GM13976 (cell line): Measurements from ENCODE around the gene RHOF.
"Not testable (repeated sequence)": the region's sequence is repeated elsewhere in the genome, so short reads cannot be mapped to it uniquely, and the experiment has no call there.

Source experiments
- DNase-seq: peaks from one replicate; pipeline ENCODE4 v3.0.0; 2012; ENCODE audit warnings: low spot score
- in situ Hi-C: fragments of 300-500 bp; cut with MboI; formaldehyde crosslinking; loops from one replicate; pipeline ENCODE4 v1.12.0; 2022; ENCODE audit warnings: low sequenced_read_pairs, mixed read lengths, inconsistent platforms; ENCODE audit not compliant: unreplicated experiment
- TF ChIP-seq, protein P1 (sequence below): IDR thresholded peaks from 2 replicates; pipeline ENCODE4 v1.5.1; 2012; ENCODE audit warnings: borderline replicate concordance, mild to moderate bottlenecking; ENCODE audit not compliant: insufficient read depth; ENCODE audit errors: extremely low read depth, missing control alignments, control extremely low read depth

RHOF gene

DNA sequence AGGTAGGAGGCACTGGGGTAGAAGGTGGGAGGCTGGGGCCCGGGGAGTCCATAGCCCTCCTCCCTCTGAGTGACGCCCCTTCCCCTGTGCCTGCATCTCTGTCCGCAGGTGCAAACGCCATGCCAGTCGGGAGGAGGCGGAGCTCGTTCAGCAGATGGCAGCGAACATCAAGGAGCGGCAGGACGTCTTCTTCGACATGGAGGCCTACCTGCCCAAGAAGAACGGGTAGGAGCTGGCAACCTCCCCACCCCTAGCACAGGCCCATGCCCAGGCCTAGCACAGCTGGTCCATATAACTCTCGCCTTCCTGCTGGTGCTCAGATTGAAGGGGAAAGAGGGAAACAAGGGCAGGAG, 45.3 kb downstream of the RHOF start:
- TF ChIP-seq, protein P1, sequence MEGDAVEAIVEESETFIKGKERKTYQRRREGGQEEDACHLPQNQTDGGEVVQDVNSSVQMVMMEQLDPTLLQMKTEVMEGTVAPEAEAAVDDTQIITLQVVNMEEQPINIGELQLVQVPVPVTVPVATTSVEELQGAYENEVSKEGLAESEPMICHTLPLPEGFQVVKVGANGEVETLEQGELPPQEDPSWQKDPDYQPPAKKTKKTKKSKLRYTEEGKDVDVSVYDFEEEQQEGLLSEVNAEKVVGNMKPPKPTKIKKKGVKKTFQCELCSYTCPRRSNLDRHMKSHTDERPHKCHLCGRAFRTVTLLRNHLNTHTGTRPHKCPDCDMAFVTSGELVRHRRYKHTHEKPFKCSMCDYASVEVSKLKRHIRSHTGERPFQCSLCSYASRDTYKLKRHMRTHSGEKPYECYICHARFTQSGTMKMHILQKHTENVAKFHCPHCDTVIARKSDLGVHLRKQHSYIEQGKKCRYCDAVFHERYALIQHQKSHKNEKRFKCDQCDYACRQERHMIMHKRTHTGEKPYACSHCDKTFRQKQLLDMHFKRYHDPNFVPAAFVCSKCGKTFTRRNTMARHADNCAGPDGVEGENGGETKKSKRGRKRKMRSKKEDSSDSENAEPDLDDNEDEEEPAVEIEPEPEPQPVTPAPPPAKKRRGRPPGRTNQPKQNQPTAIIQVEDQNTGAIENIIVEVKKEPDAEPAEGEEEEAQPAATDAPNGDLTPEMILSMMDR: no peak
- in situ Hi-C loops: no loop called here
- no peak for DNase-seq

DNA sequence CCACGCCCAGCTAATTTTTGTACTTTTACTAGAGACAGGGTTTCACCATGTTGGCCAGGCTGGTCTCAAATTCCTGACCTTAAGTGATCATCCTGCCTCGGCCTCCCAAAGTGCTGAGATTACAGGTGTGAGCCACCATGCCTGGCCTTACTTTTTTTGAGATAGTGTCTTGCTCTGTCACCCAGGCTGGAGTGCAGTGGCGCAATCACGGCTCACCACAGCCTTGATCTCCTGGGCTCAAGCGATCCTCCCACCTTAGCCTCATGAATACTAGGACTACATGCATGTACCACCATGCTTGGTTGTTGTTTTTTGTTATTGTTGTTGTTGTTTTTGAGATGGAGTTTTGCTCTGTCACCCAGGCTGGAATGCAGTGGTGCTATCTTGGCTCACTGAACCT, 47.9 kb downstream of the RHOF start:
- in situ Hi-C loops, DNase-seq: not testable (repeated sequence)

DNA sequence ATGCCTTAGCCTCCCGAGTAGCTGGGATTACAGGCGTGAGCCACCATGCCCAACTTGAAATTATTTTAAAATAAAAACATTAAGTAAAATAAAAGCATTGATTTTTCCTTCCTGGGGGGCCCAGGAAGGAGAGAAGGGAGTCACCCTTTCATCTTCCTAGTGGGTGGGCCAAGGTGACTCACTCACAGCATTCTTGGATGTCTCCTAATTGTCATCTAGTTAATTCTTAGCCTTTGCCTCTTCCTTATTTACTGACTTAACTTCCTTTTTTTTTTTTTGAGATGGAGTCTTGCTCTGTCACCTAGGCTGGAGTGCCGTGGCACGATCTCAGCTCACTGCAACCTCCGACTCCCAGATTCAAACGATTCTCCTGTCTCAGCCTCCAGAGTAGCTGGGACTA, 51.7 kb downstream of the RHOF start:
- in situ Hi-C loops: no loop called here

DNA sequence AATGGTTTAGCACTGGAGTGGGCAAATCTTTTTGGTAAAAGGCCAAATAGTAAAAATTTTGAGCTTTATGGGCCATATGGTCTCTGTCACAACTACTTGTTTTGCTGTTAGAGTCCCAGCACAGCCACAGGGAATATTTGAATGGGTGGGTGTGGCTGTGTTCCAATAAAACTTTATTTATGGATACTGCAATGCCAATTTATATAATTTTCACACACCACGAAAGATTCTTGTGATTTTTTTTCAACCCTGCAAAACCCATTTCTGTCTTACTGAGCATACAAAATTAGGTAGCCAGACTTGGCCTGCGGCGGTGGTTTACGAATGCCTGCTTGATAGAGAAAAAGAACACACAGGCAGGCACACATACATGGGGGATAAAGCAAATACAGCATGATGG, 52.6 kb downstream of the RHOF start:
- in situ Hi-C loops: no loop called here
- TF ChIP-seq, protein P1: no peak
- no peak for DNase-seq

More for the DNA sequence above, 51.7 kb downstream of the RHOF start:
- TF ChIP-seq, protein P1: no peak
- DNase-seq: no peak

DNA sequence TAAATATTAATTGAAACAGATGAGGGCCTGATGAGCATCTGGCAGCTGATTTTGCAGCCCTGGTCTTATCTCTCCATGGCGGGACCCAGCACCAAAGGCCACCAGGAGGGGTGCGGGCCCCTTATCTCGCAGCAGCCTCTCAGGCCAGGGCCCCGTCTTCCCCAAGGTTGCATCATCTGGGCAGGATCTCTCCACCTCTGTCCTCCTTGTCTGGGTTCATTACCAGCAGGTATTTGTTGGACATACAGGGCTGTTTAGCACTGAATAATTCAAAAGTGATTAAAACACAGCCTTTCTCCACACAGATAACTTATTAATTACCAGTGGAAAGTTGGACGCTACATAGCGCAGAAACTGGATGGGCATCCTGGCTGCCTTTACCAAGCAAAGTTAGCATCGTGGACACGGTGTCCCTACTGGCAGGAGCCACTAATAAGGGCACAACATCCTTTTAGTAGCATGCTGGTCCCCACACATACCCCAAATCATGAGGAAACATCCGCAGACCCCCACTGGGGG, 55.1 kb downstream of the RHOF start:
- TF ChIP-seq, protein P1: no peak
- in situ Hi-C loops: no loop called here
- no peak for DNase-seq

DNA sequence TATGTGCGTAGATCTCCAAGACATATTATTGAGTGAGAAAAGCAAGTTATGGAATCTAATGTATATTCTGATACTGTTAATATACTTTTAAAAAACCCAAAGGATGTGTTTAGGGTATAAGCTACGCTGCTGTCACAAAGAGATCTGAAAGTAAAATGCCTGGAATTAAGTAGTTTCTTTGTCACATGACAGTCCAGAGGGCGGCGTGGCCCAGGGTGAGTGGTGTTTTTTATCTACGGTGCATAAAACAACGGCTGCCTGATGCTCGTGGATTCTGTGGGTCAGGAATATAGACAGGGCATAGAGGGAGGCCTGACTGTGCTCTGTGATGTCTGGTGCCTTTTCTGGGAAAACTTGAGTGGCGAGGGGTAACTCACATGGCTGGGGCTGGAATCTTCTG, 59.6 kb downstream of the RHOF start:
- TF ChIP-seq, protein P1: no peak
- DNase-seq: no peak
- in situ Hi-C loops: no loop called here

DNA sequence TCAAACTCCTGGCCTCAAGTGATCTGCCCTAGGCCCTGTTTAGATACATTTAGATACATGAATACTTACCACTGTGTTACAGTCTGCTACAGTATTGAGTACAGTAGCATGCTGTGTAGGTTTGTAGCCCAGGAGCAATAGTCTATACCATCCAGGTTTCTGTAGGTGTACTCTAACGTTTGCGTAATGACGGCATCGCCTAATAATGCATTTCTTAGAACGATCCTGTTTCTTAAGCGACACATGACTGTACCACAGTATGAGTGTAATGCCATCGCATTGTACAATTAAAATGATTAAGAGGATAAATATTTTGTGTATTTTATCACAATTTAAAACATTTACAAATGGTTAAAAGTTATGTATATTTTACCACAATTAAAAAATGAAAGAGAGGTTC, 62.0 kb downstream of the RHOF start:
- in situ Hi-C loops: no loop called here
- DNase-seq: no peak
- TF ChIP-seq, protein P1: no peak
